ENCODE data around the gene SLC25A24.
"Not testable (repeated sequence)": the region's sequence is repeated elsewhere in the genome, so short reads cannot be mapped to it uniquely, and the experiment has no call there.

Gene SLC25A24

DNA sequence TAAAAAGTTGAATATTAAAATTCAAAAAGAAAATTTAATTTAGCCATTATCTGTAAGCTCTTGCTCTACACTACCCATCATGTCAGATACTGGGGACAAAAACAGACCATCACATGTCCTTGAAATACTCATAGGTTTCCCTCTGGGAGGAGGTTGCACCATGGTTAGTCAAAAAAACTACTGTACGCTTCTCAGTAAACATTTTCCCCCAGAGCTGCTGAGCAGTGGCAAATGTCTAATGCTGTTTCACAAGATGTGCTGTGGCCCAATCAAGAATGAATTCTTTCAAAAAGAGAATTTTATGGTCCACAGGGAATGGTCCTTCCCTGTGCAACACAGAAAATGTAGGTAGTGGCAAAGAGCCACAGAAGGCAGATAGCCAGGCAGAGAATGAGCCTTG, 6.1 kb downstream of the SLC25A24 start:
- no peak for DNase-seq

DNA sequence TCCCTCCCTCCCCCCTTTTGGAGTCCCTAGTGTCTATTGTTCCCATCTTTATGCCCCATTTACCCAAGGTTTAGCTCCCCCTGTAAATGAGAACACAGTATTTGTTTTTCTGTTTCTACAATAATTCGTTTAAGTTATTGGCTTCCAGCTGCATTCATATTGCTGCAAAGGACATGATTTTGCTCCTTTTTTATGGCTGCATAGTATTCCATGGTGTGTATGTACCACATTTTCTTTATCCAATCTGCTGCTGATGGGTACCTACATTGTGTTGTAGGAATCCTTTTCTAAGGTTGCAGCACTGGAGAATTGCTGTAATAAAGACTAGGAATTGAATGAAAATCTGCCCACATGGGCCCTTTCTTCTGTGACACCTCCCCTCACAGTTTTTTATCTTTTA, 6.8 kb downstream of the SLC25A24 start:
- no peak for DNase-seq

DNA sequence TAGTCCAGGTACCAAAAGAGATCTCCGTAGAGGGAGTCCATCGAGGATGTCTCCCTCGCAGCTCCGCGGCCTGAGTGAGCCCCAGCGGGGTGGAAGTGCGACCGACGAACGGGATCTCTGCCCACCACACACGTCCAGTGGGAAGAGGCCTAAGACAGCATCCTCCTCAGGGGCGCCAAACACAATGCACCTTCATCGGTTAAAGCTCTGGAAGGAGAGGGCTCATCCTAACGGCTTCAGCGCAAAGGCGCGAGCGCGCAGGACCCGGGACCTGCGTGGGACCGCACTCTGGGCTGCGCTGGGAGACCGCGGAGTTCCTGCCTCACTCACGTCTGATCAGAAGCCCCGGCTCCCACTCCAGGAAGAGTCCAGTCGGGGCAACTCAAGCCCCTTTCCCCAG, 7.6 kb downstream of the SLC25A24 start:
- no peak for DNase-seq

DNA sequence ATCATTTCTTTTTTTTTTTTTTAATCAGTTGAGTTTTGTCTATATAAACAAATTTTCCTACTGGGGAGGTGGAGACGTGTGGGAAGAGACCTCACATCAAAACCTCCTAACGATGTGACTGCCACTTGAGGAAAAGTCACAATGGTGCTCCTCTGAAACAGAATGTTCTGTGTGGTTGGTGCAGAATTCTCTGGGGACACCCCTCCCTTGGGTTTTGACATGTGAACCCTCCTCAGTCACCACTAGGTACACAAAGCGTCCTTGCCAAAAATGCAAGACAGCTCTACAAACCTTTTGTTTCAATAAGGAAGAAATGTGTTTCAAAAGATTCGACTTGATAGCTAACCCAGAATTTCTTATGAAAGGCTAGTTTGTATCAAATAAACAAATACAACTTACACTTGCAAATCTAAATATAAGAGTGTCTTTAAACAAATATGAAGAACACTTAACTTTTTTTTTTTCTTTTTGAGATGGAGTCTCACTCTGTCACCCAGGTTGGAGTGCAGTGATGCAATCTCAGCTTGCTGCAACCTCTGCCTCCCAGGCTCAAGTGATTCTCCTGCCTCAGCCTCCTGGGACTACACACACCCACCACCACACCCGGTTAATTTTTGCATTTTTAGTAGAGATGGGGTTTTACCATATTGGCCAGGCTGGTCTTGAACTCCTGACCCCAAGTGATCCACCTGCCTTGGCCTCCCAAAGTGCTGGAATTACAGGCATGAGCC, 9.3 kb downstream of the SLC25A24 start:
- no peak for DNase-seq

DNA sequence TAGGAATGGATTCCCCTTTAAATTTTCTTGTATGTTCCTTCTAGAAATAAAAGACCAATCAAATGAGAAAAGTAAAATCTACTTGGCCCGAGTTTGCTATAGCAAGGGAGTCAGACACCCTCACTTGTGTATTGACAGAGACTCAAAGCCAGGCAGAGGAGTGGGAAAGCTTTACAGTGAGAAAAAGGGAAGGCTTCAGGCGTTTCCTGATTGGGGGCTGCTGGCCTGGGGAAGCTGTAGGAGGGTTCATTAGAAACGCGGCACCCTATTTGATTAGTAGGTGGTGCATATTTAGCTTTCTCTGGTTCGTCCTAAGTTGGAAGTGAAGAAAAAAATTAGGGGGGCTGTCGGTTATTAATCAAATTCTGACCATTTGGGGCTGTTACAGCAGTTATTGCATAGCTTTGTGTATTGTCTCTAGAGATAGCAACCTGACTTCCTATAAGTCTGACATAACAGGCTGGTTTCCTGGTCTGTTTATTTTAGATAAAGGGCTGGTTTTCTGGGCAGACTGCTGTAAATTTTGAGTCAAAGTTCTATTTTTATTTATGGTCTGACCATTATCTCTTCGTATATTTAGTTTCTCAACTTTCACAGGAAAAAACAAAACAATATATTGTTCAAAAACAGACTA, 10.0 kb downstream of the SLC25A24 start:
- DNase-seq = no peak

DNA sequence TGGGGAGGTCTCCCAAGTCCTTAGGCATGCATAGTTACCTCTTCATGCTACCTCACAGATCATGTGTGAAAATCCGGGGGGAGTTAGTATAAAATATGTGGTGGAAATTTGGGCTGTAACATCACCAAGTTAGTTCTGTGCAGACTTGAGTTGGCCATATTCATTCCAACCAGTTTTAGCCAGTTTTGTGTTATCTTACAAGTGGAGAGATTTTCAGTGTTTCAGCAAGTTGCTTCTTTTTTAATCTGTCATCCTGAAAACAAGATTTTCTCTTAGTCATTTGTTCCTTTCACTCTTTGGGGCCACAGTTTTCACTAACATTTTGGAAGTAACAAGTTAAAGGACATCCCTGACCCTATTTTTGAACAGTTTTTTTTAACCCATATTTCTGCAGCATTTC, 11.3 kb downstream of the SLC25A24 start:
- DNase-seq = no peak

DNA sequence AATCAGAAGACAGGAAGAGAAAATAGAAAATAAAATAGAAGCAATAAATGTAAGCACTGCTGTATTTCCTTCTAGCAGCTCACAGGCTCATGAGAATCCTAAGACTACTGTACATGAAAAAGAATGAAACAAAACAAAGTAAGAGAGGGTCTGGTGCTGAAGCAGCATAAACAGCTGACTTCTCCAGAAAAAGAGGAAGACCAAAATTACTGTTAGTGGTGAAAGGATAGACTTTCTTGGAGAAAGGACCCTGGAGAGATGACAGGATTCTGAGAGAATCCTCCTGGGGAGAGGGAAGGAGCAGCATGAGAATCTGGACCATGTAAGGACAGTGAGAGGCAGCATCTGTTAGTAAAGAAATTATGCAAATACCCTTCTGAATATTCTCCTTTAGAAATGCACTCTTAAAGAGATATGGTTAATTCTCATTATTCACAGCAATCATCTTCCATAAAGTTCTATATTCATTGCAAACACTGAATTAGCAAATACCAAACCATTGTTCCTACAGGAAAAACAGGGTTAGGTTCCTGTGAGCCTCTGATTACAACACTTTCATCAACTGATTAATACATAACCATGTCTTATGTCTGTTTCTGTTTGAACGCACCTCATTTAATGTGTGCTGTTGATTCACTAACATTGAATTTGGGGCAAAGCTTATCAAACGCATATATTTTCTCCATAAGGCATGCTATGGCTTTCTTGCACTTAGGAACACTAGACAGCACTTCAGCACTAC, 17.0 kb downstream of the SLC25A24 start:
- no peak for DNase-seq

DNA sequence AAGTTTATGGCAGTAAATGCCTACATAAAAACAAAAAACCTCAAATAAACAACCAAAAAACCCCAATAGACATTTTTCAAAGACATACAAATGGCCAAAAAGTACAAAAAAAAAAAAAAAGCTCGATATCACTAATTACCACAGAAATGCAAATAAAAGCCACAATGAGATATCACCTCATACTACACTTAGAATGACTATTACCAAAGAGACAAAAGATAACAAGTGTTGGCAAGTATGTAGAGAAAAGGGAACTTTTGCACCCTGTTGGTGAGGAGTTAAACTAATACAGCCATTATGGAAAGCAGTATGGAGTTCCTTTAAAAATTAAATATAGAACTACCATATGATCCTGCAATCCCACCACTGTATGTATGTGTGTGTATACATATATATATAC, 21.1 kb downstream of the SLC25A24 start:
- no peak for DNase-seq

DNA sequence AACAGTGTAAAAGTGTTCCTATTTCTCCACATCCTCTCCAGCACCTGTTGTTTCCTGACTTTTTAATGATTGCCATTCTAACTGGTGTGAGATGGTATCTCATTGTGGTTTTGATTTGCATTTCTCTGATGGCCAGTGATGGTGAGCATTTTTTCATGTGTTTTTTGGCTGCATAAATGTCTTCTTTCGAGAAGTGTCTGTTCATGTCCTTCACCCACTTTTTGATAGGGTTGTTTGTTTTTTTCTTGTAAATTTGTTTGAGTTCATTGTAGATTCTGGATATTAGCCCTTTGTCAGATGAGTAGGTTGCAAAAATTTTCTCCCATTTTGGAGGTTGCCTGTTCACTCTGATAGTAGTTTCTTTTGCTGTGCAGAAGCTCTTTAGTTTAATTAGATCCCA, 37.7 kb downstream of the SLC25A24 start:
- DNase-seq = not testable (repeated sequence)

DNA sequence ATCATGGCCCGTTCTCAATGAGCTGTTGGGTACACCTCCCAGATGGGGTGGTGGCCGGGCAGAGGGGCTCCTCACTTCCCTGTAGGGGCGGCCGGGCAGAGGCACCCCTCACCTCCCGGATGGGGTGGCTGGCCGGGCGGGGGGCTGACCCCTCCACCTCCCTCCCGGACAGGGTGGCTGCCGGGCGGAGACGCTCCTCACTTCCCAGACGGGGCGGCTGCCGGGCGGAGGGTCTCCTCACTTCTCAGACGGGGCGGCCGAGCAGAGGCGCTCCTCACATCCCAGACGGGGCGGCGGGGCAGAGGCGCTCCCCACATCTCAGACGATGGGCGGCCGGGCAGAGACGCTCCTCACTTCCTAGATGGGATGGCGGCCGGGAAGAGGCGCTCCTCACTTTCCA, 40.2 kb downstream of the SLC25A24 start:
- not testable (repeated sequence) for DNase-seq

DNA sequence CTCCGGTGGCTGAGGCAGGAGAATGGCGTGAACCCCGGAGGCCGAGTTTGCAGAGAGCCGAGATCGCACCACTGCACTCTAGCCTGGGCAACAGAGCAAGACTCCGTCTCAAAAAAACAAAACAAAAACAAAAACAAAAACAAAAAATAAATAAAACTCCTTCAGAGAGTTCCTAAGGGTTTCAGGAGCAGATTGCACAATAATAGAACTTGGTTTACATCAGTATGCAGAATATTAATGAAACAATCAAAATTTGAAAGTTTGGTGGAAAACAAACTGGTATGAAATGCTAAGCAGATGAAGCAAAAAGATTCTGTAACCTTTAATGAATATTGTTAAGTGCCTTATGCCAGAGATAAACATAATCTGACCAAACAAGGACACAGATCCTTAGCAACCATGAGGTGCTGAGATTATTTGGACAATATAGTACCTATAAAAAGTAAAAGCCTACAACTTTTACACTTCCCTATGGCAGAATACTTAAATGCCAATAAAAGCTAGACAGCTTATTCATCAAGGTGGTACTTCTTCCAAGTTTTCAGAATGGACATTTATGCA, 41.2 kb downstream of the SLC25A24 start:
- DNase-seq = no peak

DNA sequence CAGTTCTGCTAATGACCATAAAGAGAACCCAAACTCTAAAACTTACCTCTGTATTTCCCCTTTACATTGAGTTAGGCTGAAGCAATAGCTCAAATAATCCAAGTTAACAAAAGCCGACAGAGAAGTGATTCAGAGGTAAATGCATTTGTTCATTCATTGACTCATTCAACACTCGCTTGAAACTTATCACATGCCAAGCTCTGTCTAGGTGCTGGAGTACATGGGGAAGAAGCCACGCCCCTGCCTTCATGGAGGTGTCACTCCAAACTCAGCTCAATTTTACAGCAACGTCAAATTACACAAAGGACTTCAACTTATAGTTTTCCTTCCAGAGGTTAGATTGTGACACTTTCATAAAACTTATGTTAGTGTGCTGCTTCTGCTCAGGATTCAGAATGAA, 45.8 kb downstream of the SLC25A24 start:
- DNase-seq = no peak

DNA sequence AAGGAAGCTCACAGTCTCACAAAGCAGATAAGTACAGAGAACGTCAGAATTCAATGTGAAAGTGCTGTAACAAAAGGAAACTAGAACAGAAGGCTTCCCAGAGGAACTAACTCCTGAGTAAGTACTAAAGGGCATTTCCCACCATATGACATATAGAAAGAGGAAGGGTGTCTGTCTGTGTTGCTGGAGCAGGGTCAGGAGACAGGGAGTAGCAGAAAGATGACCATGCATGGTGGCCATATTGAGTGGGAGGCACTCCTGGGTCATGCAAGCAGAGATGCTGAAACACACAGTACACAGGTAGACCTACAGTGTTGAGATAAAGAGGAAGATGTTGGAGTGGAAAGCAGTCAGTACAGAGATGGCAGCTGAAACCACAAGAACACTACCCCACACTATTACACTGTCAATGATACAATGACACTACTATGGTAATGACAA, 47.3 kb downstream of the SLC25A24 start:
- DNase-seq = no peak

DNA sequence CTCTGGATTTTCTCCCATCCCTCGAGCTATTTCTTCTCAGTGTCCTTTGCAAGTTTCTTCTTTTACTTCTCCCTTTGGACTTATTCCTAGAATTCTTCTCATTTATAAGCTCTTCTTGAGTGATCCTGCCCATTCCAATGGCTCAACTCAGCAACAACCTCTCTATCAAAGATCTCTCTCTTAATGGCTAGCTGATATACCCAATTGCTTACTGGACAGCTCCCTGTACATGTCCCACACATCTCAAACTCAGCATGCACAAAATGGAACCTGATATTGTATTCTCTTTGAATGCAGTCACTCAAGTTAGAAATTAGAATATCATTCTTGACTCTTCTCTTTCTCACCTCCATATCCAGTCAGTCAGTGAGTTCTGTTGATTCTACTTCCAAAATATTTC, 48.6 kb downstream of the SLC25A24 start:
- DNase-seq = no peak

DNA sequence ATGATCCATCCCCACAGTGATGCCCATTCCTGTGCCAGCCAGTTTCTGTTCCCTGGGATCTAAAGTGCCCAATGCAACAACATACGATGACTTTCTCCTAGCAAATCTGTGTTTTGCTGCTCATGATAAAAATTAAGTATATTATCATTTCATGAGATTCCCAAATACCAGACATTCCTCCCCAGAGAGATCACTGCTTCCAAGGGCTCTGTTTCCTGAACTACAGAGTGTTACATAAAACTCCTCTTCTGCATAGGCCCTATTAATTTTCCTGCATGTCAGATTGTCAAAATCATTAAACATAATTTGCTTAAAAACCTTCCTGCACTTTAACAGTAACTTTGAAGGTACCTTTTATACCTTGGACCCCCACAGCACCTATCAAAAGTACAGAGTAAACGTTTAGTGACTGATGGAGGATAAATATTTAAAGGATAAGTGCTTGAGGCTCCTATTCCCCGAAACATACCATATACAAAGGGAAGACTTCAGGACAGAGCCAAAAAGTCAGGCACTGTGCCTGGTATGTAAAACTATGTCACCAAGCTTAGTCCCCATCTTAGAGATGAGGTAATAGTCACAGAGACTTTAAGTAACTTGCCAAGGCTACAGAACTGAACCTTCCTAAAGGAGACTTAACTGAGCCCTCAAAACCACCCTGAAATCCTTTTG, 50.2 kb downstream of the SLC25A24 start:
- DNase-seq = no peak

DNA sequence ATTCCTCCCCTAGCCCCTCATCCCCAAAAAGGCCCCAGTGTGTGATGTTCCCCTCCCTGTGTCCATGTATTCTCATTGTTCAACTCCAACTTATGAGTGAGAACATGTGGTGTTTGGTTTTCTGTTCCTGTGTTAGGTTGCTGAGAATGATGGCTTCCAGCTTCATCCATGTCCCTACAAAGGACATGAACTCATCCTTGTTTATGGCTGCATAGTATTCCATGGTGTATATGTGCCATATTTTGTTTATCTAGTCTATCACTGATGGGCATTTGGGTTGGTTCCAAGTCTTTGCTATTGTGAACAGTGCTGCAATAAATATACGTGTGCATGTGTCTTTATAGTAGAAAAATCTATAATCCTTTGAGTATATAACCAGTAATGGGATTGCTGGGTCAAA, 55.6 kb downstream of the SLC25A24 start:
- not testable (repeated sequence) for DNase-seq

DNA sequence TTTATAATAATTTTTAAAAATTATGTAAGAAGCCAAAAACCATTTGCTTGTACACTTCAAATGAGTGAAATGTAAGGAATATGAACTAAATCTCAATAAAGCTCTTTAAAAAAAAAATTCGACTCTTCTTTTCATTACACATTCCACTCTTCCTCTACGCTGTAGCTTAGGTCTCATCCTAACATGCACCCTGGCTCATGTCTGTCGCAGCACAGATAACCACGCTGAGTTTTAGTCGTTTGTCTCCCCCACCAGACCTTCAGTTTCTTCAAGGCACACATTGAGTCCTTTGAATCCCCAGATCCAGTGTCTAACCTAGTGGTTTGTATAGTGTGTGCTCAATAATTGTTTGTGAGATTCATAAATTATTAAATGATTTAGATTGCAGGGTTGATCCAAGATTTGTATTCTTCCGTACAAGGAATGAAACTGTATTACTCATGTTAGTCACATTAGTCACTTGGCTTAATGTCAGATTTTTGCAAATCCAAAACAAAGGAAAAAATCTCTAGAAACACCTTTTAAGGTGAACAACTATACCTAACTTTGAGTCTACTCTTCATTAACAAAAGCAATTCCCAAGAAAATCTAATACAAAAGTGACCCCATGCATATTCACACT, 57.3 kb downstream of the SLC25A24 start:
- no peak for DNase-seq

DNA sequence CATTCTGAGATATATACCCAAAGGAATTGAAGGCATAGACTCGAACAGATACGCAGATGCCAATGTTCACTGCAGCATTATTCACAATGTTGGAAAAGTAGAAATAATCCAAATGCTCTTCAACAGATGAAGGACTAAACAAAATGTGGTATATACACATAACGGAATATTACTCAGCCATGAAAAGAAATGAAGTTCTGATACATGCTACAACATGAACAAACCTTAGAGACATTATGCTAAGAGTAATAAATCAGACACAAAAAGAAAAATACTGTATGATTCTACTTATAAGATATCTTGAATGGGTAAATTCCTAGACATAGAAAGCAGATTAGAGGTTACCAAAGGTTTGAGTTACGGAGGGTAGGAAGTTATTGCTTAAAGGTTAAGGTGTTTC, 57.9 kb downstream of the SLC25A24 start:
- no peak for DNase-seq

DNA sequence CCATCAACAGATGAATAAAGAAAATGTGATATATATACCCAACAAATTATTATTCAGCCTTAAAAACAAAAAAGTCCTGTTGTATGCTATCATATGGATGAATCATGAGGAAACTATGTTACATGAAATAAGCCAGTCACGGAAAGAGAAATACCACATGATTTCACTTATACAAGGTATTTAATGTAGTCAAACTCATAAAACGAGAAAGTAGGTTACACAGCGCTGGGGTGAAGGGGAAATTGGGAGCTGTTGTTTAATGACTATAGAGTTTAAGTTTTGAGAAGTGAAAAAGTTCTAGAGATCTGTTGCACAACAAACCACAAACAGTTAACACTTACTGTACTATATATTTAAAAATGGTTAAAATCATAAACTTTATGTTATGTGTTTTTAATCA, 58.5 kb downstream of the SLC25A24 start:
- DNase-seq = no peak

DNA sequence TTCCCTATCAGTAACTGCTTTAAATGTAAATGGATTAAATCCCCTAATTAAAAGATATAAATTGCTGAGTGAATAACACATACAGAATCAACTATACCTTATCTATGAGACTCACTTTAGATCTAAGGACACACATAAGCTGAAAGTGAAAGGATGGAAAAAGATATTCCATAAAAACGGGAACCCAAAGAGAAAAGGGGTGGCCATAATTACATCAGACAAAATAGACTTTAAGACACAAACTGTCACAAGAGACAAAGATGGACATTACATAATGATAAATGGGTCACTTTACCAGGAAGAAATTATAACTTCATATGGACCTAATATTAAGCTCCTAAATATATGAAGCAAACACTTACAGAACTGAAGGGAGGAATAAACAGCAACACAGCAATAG, 59.2 kb downstream of the SLC25A24 start:
- DNase-seq = no peak

DNA sequence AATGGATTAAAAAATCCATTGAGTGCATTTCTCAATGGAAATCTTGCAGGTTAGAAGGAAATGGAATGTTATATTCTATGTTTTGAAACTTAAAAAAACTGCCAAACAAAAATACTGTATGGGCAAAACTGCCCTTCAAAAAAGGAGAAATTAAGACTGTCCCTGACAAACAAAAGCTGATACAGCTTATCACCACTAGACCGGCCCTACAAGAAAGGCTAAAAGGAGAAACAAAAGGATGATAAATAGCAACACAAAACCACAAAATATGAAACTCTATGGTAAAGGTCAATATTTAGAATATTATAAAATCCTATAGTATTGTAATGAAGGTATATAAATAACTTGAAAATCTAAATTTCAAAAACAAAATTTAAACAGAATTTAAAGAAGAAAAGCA, 60.0 kb downstream of the SLC25A24 start:
- no peak for DNase-seq

DNA sequence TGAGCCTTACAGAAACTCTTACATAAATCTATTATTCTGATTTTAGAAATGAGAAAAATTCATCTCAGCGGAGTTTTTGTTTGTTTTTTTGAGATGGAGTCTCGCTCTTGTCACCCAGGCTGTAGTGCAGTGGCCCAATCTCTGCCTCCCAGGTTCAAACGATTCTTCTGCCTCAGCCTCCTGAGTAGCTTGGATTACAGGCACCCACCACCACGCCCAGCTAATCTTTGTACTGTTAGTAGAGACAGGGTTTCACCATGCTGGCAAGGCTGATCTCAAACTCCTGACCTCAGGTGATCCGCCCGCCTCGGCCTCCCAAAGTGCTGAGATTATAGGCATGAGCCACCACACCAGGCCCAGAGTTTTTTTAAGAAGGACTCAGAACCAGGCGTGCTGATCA, 60.6 kb downstream of the SLC25A24 start:
- not testable (repeated sequence) for DNase-seq

Measured in C1 segment of cervical spinal cord (tissue), 14 donors.